Uterus (tissue), 4 donors: Measurements from ENCODE around the gene PANX2. TPM values are rescaled to one million over a fixed set of nuclear protein-coding genes. Genes with fewer than 3 reads are reported as not detected.

Experiments
- DNase-seq, 2 donors: peaks; one replicate each; pipeline ENCODE4 v3.0.0-alpha.2; 2019 to 2020
- H3K27ac ChIP-seq, 2 donors: fragments of 200-600 bp; sonication (generic); 1 replicate in 1 of 2; 2 replicates in 1 of 2; pipeline ENCODE4 v1.5.1; 2016 to 2018
- H3K27me3 ChIP-seq, 2 donors: fragments of 200-600 bp; sonication (generic); one replicate each; pipeline ENCODE4 v1.5.1; 2018 to 2019; ENCODE audit warnings: control low read depth in 1 of 2
- H3K36me3 ChIP-seq, 2 donors: fragments of 200-600 bp; sonication (generic); one replicate each; pipeline ENCODE4 v1.5.1; 2019; ENCODE audit warnings: control low read depth in 1 of 2
- H3K4me1 ChIP-seq, 2 donors: fragments of 200-600 bp; sonication (generic); one replicate each; pipeline ENCODE4 v1.5.1; 2018 to 2019; ENCODE audit warnings: control low read depth in 1 of 2
- H3K4me3 ChIP-seq, 2 donors: fragments of 200-600 bp; sonication (generic); 1 replicate in 1 of 2; 2 replicates in 1 of 2; pipeline ENCODE4 v1.5.1; 2018 to 2019; ENCODE audit warnings: mild to moderate bottlenecking in 1 of 2
- H3K9me3 ChIP-seq, 2 donors: fragments of 200-600 bp; sonication (generic); one replicate each; pipeline ENCODE4 v1.5.1; 2019; ENCODE audit warnings: control low read depth in 1 of 2
- POLR2A ChIP-seq, 2 donors: fragments of 450-650 bp; IDR thresholded peaks; one replicate each; pipeline ENCODE4 v1.6.1; 2016; ENCODE audit warnings: antibody characterized with exemption in 2 of 2, mild to moderate bottlenecking in 1 of 2, moderate library complexity in 1 of 2
- intact Hi-C: fragments of 100-400 bp; cut with DNase I; formaldehyde crosslinking; loops from one replicate; pipeline ENCODE4 v1.15.1; 2023; ENCODE audit warnings: low total_unique reads
- total RNA-seq, 4 donors: library from RNA; depleted of rRNA in 3 of 4; stranded (reverse); fragments of >200 nt in 3 of 4; gene quantifications; one replicate each; pipeline versions ENCODE4 v1.1.0 to v1.2.4, GENCODE V29; 2014 to 2023
- TF ChIP-seq, protein P1 (sequence below), 4 experiments: fragments of 200-600 bp in 2 of 4; fragments of 450-650 bp in 2 of 4; sonication (generic) in 2 of 4; IDR thresholded peaks; one replicate each; pipeline ENCODE4 v1.5.1; 2016 to 2019; ENCODE audit warnings: antibody characterized with exemption in 4 of 4, mild to moderate bottlenecking in 2 of 4, moderate library complexity in 1 of 4
- donor health status: DM: yes; HTN: yes; CAD: no.

Gene PANX2
- total RNA-seq, 4 donors from 2014 or later, result 0.35 to 0.43 TPM; not detected in 2

DNA sequence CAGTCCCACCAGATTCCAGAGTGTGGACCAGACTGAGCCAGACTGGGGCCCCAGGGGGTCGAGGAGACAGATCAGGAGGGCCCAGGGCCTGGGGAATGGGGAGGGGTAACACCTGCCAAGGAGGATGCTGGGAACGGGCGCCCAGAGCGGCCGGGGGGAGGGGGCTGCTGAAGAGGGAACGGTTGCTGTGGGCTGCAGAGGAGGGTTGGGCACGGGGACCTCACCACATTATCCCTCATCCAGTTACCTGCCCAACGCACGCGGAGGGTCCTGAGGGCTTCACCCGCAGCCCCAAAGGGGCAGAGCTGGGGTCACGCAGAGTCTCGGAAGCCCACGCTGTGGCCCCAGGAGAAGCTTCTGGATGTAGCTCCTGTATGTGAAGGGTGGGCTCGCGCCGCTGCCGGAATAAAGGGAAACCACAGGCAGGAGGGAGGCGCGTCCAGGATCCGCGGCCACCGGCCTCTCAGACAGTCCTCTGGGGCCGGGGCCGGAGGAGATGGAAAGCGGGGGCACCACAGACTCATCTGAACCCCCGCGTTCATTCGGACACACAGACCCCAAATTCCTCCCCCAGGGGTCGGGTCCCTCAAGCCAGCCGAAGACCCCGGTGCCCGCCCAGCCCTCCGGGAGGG lies 29.4 kb downstream of the PANX2 start:
- intact Hi-C loops, result loop anchor here (10.0 kb wide), 1 partner anchor 275 kb away; no protein-coding TSS in a partner anchor
- Histone ChIP-seq H3K9me3 (no peaks in the 10 kb centered on the region), H3K4me3 (peak overlapping the region; percentile 60 to 92), H3K36me3 (no peaks in the 10 kb centered on the region), H3K4me1 (no peaks in the 10 kb centered on the region), H3K27me3 (no peaks in the 10 kb centered on the region), H3K27ac (peak overlapping the region; percentile 69 to 81)
- TF ChIP-seq, protein P1, sequence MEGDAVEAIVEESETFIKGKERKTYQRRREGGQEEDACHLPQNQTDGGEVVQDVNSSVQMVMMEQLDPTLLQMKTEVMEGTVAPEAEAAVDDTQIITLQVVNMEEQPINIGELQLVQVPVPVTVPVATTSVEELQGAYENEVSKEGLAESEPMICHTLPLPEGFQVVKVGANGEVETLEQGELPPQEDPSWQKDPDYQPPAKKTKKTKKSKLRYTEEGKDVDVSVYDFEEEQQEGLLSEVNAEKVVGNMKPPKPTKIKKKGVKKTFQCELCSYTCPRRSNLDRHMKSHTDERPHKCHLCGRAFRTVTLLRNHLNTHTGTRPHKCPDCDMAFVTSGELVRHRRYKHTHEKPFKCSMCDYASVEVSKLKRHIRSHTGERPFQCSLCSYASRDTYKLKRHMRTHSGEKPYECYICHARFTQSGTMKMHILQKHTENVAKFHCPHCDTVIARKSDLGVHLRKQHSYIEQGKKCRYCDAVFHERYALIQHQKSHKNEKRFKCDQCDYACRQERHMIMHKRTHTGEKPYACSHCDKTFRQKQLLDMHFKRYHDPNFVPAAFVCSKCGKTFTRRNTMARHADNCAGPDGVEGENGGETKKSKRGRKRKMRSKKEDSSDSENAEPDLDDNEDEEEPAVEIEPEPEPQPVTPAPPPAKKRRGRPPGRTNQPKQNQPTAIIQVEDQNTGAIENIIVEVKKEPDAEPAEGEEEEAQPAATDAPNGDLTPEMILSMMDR (IDR thresholded peaks at IDR 0.05), result no peak
- no peak for TF ChIP-seq POLR2A (IDR thresholded peaks at IDR 0.05)
- DNase-seq, result peak in 1 of 2 donors; percentile 33

GRCh38 chr22:50200461-50201190 lies 30.1 kb downstream of the PANX2 start, which contains the start of gene SELENOO:
Gene SELENOO (plus strand): TSS chr22:50201011. CDS start chr22:50201037, 26 bp downstream.
- Histone ChIP-seq H3K9me3 (no peaks in the 10 kb centered on the region), H3K4me1 (no peaks in the 10 kb centered on the region), H3K4me3 (peak within 1 kb of the TSS; percentile 60 to 92), H3K27me3 (no peaks in the 10 kb centered on the region), H3K27ac (peak within 1 kb of the TSS; percentile 70 to 81), H3K36me3 (no peaks in the 10 kb centered on the region)
- intact Hi-C loops, result loop anchor here (10.0 kb wide), 1 partner anchor 276 kb away; no protein-coding TSS in a partner anchor
- TF ChIP-seq, protein P1 (IDR thresholded peaks at IDR 0.05), result peak in 1 of 4 experiments; percentile 6
- peak; percentile 74 to 91 for TF ChIP-seq POLR2A (IDR thresholded peaks at IDR 0.05)
- peak; percentile 90 to 93 for DNase-seq

- Histone ChIP-seq H3K27me3 (no peaks in the 10 kb centered on the region), H3K4me3 (peak overlapping the region; percentile 60 to 92), H3K36me3 (no peaks in the 10 kb centered on the region), H3K27ac (peak overlapping the region; percentile 70 to 81), H3K9me3 (no peaks in the 10 kb centered on the region), H3K4me1 (no peaks in the 10 kb centered on the region)
- no peak for TF ChIP-seq POLR2A (IDR thresholded peaks at IDR 0.05)
- TF ChIP-seq, protein P1 (IDR thresholded peaks at IDR 0.05), result peak in 2 of 4 experiments; percentile 8 to 32
- DNase-seq, result no peak
- intact Hi-C loops, result loop anchor here (10.0 kb wide), 1 partner anchor 277 kb away; no protein-coding TSS in a partner anchor
These were observed 30.9 kb downstream of the PANX2 start for GRCh38 chr22:50201191-50202129.

DNA sequence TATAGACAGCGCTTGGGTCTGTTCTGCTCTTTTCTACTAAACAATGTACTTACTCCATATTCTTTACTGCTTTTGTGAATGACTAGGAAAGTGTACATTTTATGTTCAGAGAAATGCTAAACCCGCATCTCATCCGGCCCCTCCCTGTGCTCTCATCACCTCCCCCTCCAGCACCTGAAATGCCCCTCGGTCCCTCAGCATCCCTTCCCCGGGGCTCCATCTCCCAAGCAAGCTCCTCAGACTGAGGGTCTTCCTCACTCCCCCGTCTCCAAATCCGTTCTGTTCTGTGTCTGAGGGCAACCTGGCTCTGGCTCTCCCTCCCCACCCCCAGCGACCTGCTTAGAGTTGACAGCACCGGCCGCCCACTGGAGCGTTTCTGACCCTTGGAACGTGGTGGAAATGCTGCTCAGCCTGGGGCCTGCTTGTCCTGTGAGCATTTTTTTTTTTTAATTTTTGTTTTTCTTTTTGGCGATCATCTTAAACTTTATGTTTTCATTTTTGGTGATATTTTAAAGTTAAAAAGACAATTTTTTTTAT lies 31.7 kb downstream of the PANX2 start:
- Histone ChIP-seq H3K27ac (no peak overlapping the region), H3K4me3 (peak overlapping the region; percentile 60 to 92), H3K9me3 (no peaks in the 10 kb centered on the region), H3K36me3 (no peaks in the 10 kb centered on the region), H3K27me3 (no peaks in the 10 kb centered on the region), H3K4me1 (no peaks in the 10 kb centered on the region)
- intact Hi-C loops, result loop anchor here (10.0 kb wide), 1 partner anchor 277 kb away; no protein-coding TSS in a partner anchor
- TF ChIP-seq, protein P1 (IDR thresholded peaks at IDR 0.05), result no peak
- no peak for TF ChIP-seq POLR2A (IDR thresholded peaks at IDR 0.05)
- no peak for DNase-seq
